ENCODE measurements around the gene FAF2. TPM values are rescaled to one million over a fixed set of nuclear protein-coding genes. Genes with fewer than 3 reads are reported as not detected.

FAF2 gene
- total RNA-seq, 1 experiment from 2014 or later = 44.4 TPM

GRCh38 chr5:176415952-176416924 is 31.9 kb upstream of the FAF2 start, which contains the start of gene CLTB:
TSS of gene CLTB (minus strand) at chr5:176416539. CDS start at chr5:176416363, 176 bp downstream.
- Histone ChIP-seq H3K4me2 (ENCODE audit: insufficient read depth, insufficient read length, low read length) (peak within 1 kb of the TSS; percentile 60), H3K14ac (ENCODE audit: insufficient read depth, low read length) (peak within 1 kb of the TSS; percentile 51), H3K27me3 (ENCODE audit: insufficient read depth, low read length) (no peaks in the 10 kb centered on the region; the same call in 1 of the 2 replicates), H2BK5ac (ENCODE audit: insufficient read length, low read length) (no peak within 1 kb of the TSS), H2AFZ (ENCODE audit: low read length) (peak within 1 kb of the TSS; percentile 14), H3K79me2 (ENCODE audit: insufficient read depth, low read length) (no peaks in the 10 kb centered on the region), H2AK5ac (ENCODE audit: insufficient read length, low read length) (no peak within 1 kb of the TSS), H3T11ph (ENCODE audit: low read length) (no peak within 1 kb of the TSS), H3K4ac (ENCODE audit: low read depth, low read length) (no peak within 1 kb of the TSS), H3K18ac (ENCODE audit: insufficient read length, low read depth, low read length) (no peak within 1 kb of the TSS), H4K8ac (replicated peaks; ENCODE audit: insufficient read length, low read depth, low read length) (no peak within 1 kb of the TSS), H4K91ac (ENCODE audit: insufficient read length, low read depth, low read length) (no peak within 1 kb of the TSS), H2BK120ac (ENCODE audit: low read depth, low read length, poor library complexity, severe bottlenecking) (no peak within 1 kb of the TSS), H3K79me1 (ENCODE audit: insufficient read depth, low read depth, low read length, poor library complexity, severe bottlenecking) (no peaks in the 10 kb centered on the region), H3K56ac (ENCODE audit: insufficient read length, low read depth, low read length) (no peak within 1 kb of the TSS), H2BK15ac (ENCODE audit: low read depth, low read length) (no peak within 1 kb of the TSS), H3K23me2 (ENCODE audit: insufficient read length, low read depth, low read length, poor library complexity, severe bottlenecking) (peaks cover 5% of the 10 kb centered on the region), H4K5ac (ENCODE audit: insufficient read length, low read depth, low read length) (no peak within 1 kb of the TSS), H3K27ac (ENCODE audit: insufficient read length, low read depth, low read length) (no peak within 1 kb of the TSS), H3K4me1 (ENCODE audit: insufficient read depth, low read length) (no peaks in the 10 kb centered on the region), H4K20me1 (ENCODE audit: control insufficient read depth, insufficient read depth, insufficient read length) (no peaks in the 10 kb centered on the region), H2BK20ac (ENCODE audit: low read depth, low read length, poor library complexity, severe bottlenecking) (no peak within 1 kb of the TSS), H3K23ac (ENCODE audit: insufficient read length, low read depth, low read length) (no peak within 1 kb of the TSS), H3K9ac (ENCODE audit: extremely low read depth, insufficient read length, low read length) (no peak within 1 kb of the TSS), H3K9me3 (ENCODE audit: control insufficient read depth, low read depth, low read length) (no peaks in the 10 kb centered on the region), H2BK12ac (ENCODE audit: insufficient read length, low read depth, low read length) (no peak within 1 kb of the TSS)
- Mint-ChIP-seq H3K36me3 (ENCODE audit: insufficient read depth in 1 of 3, low read depth in 3 of 3) (peaks cover 0 to 15% (median 13%) of the 10 kb centered on the region in 3 experiments; a peak in 6 of 7 replicates), H3K27ac (no peak within 1 kb of the TSS), H3K4me3 (peak within 1 kb of the TSS; percentile 69 to 76), H3K9me3 (peaks cover 17 to 28% of the 10 kb centered on the region in 2 experiments), H3K27me3 (ENCODE audit: low read depth) (peaks cover 24% of the 10 kb centered on the region), H3K4me1 (peaks cover 6 to 9% of the 10 kb centered on the region in 2 experiments; a peak in 3 of 4 replicates)
- WGBS (ENCODE audit: extremely low coverage, insufficient read length, low lambda C conversion rate) = no CpG with 5 or more reads among the region's 107 CpGs
- peak; percentile 93 for DNase-seq
- TF ChIP-seq CTCF (conservative IDR thresholded peaks at IDR 0.05) = peak; percentile 70

All from H9 (cell line).